GM23338 (cell line): ENCODE results near the gene C6orf47. TPM values are rescaled to one million over a fixed set of nuclear protein-coding genes. Genes with fewer than 3 reads are reported as not detected.
A peak's percentile ranks its signal among the peaks of the same experiment; 100 is the strongest.

Experiments used
- ATAC-seq: fragments of 200-7000 bp; cut with Tn5 transposase; 3 replicates; pipeline ENCODE4 v1.9.1; 2020
- DNase-seq: peaks from one replicate; pipeline ENCODE4 v3.0.0-alpha.2; 2015; ENCODE audit warnings: low spot score
- H2AFZ ChIP-seq: fragments of 200-600 bp; sonication (generic); 2 replicates; pipeline ENCODE4 v1.8.0; 2016; ENCODE audit warnings: antibody characterized with exemption, mild to moderate bottlenecking, moderate library complexity
- H3F3A ChIP-seq: fragments of 200-600 bp; sonication (generic); replicated peaks from 2 replicates; pipeline ENCODE4 v1.8.0; 2017; ENCODE audit warnings: antibody characterized with exemption, mixed run types, low read depth
- H3K27ac ChIP-seq: fragments of 200-600 bp; sonication (generic); 2 replicates; pipeline ENCODE4 v1.6.1; 2016; ENCODE audit warnings: low read depth
- H3K27me3 ChIP-seq: fragments of 200-600 bp; sonication (generic); 2 replicates; pipeline ENCODE4 v1.8.0; 2016; ENCODE audit warnings: mild to moderate bottlenecking, mixed run types, moderate library complexity; ENCODE audit not compliant: insufficient read depth
- H3K36me3 ChIP-seq: fragments of 200-600 bp; sonication (generic); 2 replicates; pipeline ENCODE4 v1.8.0; 2016; ENCODE audit warnings: mild to moderate bottlenecking; ENCODE audit not compliant: insufficient read depth
- H3K4me1 ChIP-seq: fragments of 200-600 bp; sonication (generic); 2 replicates; pipeline ENCODE4 v1.8.0; 2016; ENCODE audit warnings: mild to moderate bottlenecking, moderate library complexity; ENCODE audit not compliant: insufficient read depth
- H3K4me2 ChIP-seq: fragments of 200-600 bp; sonication (generic); 2 replicates; pipeline ENCODE4 v1.7.1; 2017; ENCODE audit warnings: mixed run types
- H3K4me3 ChIP-seq: fragments of 200-600 bp; sonication (generic); 2 replicates; pipeline ENCODE4 v1.6.1; 2016; ENCODE audit warnings: mixed run types
- H3K79me2 ChIP-seq: fragments of 200-600 bp; sonication (generic); replicated peaks from 2 replicates; pipeline ENCODE4 v1.8.0; 2017; ENCODE audit warnings: mild to moderate bottlenecking; ENCODE audit not compliant: insufficient read depth
- H3K9me2 ChIP-seq: fragments of 200-600 bp; sonication (generic); 2 replicates; pipeline ENCODE4 v1.8.0; 2017; ENCODE audit not compliant: insufficient read depth
- H4K20me1 ChIP-seq: fragments of 200-600 bp; sonication (generic); replicated peaks from 2 replicates; pipeline ENCODE4 v1.8.0; 2017; ENCODE audit warnings: mild to moderate bottlenecking; ENCODE audit not compliant: insufficient read depth
- H3K27ac Mint-ChIP-seq: 2 replicates; pipeline ENCODE4 v1.8.0; 2020; ENCODE audit warnings: inconsistent platforms, mild to moderate bottlenecking, moderate library complexity, mixed read lengths
- H3K27me3 Mint-ChIP-seq: 3 replicates; pipeline ENCODE4 v1.8.0; 2022; ENCODE audit warnings: low read depth, mild to moderate bottlenecking, moderate library complexity, mixed read lengths, inconsistent platforms; ENCODE audit not compliant: insufficient read depth, poor library complexity
- H3K36me3 Mint-ChIP-seq: 3 replicates; pipeline ENCODE4 v1.8.0; 2021; ENCODE audit warnings: low read depth, mild to moderate bottlenecking, inconsistent platforms, moderate library complexity, mixed read lengths
- H3K4me1 Mint-ChIP-seq: 3 replicates; pipeline ENCODE4 v1.8.0; 2020; ENCODE audit warnings: mild to moderate bottlenecking, inconsistent platforms, mixed read lengths
- H3K4me3 Mint-ChIP-seq: 3 replicates; pipeline ENCODE4 v1.8.0; 2021; ENCODE audit warnings: moderate library complexity, mild to moderate bottlenecking, inconsistent platforms, mixed read lengths
- H3K9me3 Mint-ChIP-seq: 3 replicates; pipeline ENCODE4 v1.8.0; 2020; ENCODE audit warnings: moderate library complexity, mild to moderate bottlenecking, inconsistent platforms, mixed read lengths
- CREB1 ChIP-seq: fragments of 250-450 bp; sonication (Bioruptor Pico); IDR thresholded peaks from 2 replicates; pipeline ENCODE4 v1.5.0; 2020; ENCODE audit warnings: low read depth, mild to moderate bottlenecking, moderate library complexity
- EZH2 ChIP-seq: fragments of 200-600 bp; sonication (generic); IDR thresholded peaks from one replicate; pipeline ENCODE4 v1.8.0; 2017; ENCODE audit warnings: antibody characterized with exemption, mild to moderate bottlenecking, low read depth; ENCODE audit not compliant: unreplicated experiment
- EZH2phosphoT487 ChIP-seq: fragments of 200-600 bp; sonication (generic); IDR thresholded peaks from one replicate; pipeline ENCODE4 v1.8.1; 2018; ENCODE audit warnings: antibody characterized with exemption; ENCODE audit not compliant: unreplicated experiment
- JUNB ChIP-seq: IDR thresholded peaks from one replicate; pipeline ENCODE4 v1.6.1; 2016; ENCODE audit warnings: antibody characterized with exemption; ENCODE audit not compliant: unreplicated experiment
- NANOG ChIP-seq: IDR thresholded peaks from 2 replicates; pipeline ENCODE4 v1.6.1; 2016; ENCODE audit warnings: antibody characterized with exemption, borderline replicate concordance
- POLR2AphosphoS5 ChIP-seq: IDR thresholded peaks from 2 replicates; pipeline ENCODE4 v1.6.1; 2016; ENCODE audit warnings: antibody characterized with exemption, low read depth
- STAT1 ChIP-seq: IDR thresholded peaks from one replicate; pipeline ENCODE4 v1.6.1; 2016; ENCODE audit warnings: antibody characterized with exemption; ENCODE audit not compliant: unreplicated experiment
- microRNA-seq: library from miRNA; unstranded; fragments of <30 nt; microRNA quantifications from one replicate; pipeline ENCODE4, GENCODE V29; 2017
- polyA plus RNA-seq: library from polyadenylated mRNA; unstranded; fragments of >200 nt; fragmentation: Nextera tagmentation; extraction: Ambion mirVana; gene quantifications from 2 replicates; pipeline ENCODE4 v1.2.1, GENCODE V29; 2016
- small RNA-seq: library from RNA; depleted of rRNA; stranded (forward); fragments of <200 nt; gene quantifications from one replicate; pipeline ENCODE3, GENCODE V24; 2014; ENCODE audit warnings: low replicate concordance
- total RNA-seq: library from RNA; depleted of rRNA; stranded (reverse); fragments of >200 nt; shearing (Covaris generic); gene quantifications from 2 replicates; pipeline ENCODE4 v1.2.3, GENCODE V29; 2014; rRNA removed
- TF ChIP-seq, protein P1 (sequence below): IDR thresholded peaks from 2 replicates; pipeline ENCODE4 v1.6.1; 2016; ENCODE audit warnings: antibody characterized with exemption
- TF ChIP-seq, protein P2 (sequence below): IDR thresholded peaks from one replicate; pipeline ENCODE4 v1.6.1; 2018; ENCODE audit warnings: antibody characterized with exemption; ENCODE audit not compliant: unreplicated experiment
- TF ChIP-seq, protein P3 (sequence below), 2 experiments: fragments of 200-600 bp in 1 of 2; sonication (generic) in 1 of 2; conservative IDR thresholded peaks; 2 replicates each; pipeline versions ENCODE4 v1.5.1 to v1.6.1; 2016 to 2017; ENCODE audit warnings: antibody characterized with exemption in 2 of 2, low read depth in 2 of 2, mild to moderate bottlenecking in 2 of 2, moderate library complexity in 1 of 2

C6orf47 gene
- total and polyA plus RNA-seq, 2 experiments from 2014 or later, result 9.4 to 12.8 TPM

DNA sequence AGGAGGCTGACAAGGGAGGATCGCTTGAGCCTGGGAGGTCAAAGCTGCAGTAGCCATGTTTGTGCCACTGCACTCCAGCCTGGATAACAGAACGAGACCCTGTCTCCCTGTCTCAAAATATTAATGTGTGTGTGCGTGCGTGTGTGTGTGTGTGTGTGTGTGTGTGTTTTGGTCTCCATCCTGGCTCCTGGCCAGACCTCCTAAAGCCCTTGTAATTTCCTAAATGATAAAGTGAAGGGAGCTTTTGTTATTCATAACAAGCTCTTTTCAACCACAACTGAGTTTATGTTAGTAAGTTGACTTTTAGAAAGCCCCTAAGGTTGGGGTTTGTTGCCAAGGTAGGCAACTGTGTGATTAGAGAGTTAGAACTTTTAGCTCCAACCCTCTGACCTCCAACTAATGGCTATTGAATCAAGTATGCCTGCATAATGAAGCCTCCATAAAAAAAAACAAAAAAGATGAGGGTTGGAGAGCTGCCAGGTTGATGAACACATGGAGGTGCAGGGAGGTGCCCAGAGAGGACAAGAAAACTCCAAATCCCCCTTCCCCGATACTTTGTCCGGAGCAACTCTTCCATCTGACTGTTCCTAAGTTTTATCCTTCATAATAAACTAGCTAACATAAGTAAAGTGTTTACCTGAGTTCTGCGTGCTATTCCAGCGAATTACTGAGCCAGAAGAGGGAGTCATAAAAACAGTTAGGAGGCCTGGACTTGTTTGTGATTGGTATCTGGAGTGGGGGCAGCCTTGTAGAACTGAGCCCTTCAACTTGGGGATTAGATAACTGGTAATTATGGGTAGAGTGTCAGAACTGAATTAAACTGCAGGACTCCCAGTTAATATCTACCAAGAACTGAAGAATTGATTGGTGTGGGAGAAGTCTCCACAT lies 50.8 kb downstream of the C6orf47 start:
- Mint-ChIP-seq H3K4me3 (no peak overlapping the region), H3K36me3 (no peaks in the 10 kb centered on the region), H3K4me1 (peaks cover 11% of the 10 kb centered on the region), H3K9me3 (no peaks in the 10 kb centered on the region), H3K27me3 (peaks cover 9% of the 10 kb centered on the region), H3K27ac (no peak overlapping the region)
- H2AFZ ChIP-seq, result peak overlapping the region; percentile 13; the same call in 1 of the 2 replicates
- H3K9me2 ChIP-seq, result no peaks in the 10 kb centered on the region
- H3K27me3 ChIP-seq, result no peaks in the 10 kb centered on the region
- no peak overlapping the region for H3K4me2 ChIP-seq
- no peaks in the 10 kb centered on the region for H3K79me2 ChIP-seq
- H3K4me1 ChIP-seq, result peaks cover 8% of the 10 kb centered on the region
- no peaks in the 10 kb centered on the region for H4K20me1 ChIP-seq
- TF ChIP-seq CREB1 (CRISPR knock-in tag) (no peak), EZH2phosphoT487 (no peak), JUNB (no peak), POLR2AphosphoS5 (no peak), EZH2 (no peak), STAT1 (no peak), NANOG (no peak)
- TF ChIP-seq, protein P1, sequence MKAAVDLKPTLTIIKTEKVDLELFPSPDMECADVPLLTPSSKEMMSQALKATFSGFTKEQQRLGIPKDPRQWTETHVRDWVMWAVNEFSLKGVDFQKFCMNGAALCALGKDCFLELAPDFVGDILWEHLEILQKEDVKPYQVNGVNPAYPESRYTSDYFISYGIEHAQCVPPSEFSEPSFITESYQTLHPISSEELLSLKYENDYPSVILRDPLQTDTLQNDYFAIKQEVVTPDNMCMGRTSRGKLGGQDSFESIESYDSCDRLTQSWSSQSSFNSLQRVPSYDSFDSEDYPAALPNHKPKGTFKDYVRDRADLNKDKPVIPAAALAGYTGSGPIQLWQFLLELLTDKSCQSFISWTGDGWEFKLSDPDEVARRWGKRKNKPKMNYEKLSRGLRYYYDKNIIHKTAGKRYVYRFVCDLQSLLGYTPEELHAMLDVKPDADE, result no peak
- TF ChIP-seq, protein P2, sequence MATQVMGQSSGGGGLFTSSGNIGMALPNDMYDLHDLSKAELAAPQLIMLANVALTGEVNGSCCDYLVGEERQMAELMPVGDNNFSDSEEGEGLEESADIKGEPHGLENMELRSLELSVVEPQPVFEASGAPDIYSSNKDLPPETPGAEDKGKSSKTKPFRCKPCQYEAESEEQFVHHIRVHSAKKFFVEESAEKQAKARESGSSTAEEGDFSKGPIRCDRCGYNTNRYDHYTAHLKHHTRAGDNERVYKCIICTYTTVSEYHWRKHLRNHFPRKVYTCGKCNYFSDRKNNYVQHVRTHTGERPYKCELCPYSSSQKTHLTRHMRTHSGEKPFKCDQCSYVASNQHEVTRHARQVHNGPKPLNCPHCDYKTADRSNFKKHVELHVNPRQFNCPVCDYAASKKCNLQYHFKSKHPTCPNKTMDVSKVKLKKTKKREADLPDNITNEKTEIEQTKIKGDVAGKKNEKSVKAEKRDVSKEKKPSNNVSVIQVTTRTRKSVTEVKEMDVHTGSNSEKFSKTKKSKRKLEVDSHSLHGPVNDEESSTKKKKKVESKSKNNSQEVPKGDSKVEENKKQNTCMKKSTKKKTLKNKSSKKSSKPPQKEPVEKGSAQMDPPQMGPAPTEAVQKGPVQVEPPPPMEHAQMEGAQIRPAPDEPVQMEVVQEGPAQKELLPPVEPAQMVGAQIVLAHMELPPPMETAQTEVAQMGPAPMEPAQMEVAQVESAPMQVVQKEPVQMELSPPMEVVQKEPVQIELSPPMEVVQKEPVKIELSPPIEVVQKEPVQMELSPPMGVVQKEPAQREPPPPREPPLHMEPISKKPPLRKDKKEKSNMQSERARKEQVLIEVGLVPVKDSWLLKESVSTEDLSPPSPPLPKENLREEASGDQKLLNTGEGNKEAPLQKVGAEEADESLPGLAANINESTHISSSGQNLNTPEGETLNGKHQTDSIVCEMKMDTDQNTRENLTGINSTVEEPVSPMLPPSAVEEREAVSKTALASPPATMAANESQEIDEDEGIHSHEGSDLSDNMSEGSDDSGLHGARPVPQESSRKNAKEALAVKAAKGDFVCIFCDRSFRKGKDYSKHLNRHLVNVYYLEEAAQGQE, result no peak
- TF ChIP-seq, protein P3, sequence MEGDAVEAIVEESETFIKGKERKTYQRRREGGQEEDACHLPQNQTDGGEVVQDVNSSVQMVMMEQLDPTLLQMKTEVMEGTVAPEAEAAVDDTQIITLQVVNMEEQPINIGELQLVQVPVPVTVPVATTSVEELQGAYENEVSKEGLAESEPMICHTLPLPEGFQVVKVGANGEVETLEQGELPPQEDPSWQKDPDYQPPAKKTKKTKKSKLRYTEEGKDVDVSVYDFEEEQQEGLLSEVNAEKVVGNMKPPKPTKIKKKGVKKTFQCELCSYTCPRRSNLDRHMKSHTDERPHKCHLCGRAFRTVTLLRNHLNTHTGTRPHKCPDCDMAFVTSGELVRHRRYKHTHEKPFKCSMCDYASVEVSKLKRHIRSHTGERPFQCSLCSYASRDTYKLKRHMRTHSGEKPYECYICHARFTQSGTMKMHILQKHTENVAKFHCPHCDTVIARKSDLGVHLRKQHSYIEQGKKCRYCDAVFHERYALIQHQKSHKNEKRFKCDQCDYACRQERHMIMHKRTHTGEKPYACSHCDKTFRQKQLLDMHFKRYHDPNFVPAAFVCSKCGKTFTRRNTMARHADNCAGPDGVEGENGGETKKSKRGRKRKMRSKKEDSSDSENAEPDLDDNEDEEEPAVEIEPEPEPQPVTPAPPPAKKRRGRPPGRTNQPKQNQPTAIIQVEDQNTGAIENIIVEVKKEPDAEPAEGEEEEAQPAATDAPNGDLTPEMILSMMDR (conservative IDR thresholded peaks at IDR 0.05; ENCODE audit: low read depth in 2 of 2), result no peak
- H3K36me3 ChIP-seq, result no peaks in the 10 kb centered on the region
- no peak for ATAC-seq
- H3K4me3 ChIP-seq, result no peak overlapping the region
- no peaks in the 10 kb centered on the region for H3F3A ChIP-seq
- no peak for DNase-seq
- H3K27ac ChIP-seq, result no peak overlapping the region

Small RNA genes lying within 50 kb of the gene (microRNA-seq; reads per million reads assigned to microRNA genes)
- gene MIR4646 (not detected), gene MIR6832 (not detected)

Small RNA genes lying within 50 kb of the gene (small RNA-seq; reads per million reads assigned to genes)
- gene MIR4646 (not detected), gene MIR6832 (not detected), gene RF00019 (not detected), gene SNORA38 (15.1 reads per million, percentile 97 among the genes with 10 or more reads in this experiment), gene UQCRHP1 (not detected)

Other genes starting within 250 kb of the C6orf47 start
Only the 30 nearest of the 37 such genes appear.
- gene MCCD1, start 131.8 kb downstream of the C6orf47 start, total RNA-seq, result not detected in 2 replicates
- not detected in 2 replicates for gene MCCD1, start 131.8 kb downstream of the C6orf47 start, polyA plus RNA-seq
- 849 and 866 TPM in 2 replicates for gene DDX39B, start 118.8 kb downstream of the C6orf47 start, total RNA-seq
- gene DDX39B, start 118.8 kb downstream of the C6orf47 start, polyA plus RNA-seq, result 341 and 357 TPM in 2 replicates
- gene ATP6V1G2, start 114.2 kb downstream of the C6orf47 start, total RNA-seq, result 1.6 and 2.4 TPM in 2 replicates
- gene ATP6V1G2, start 114.2 kb downstream of the C6orf47 start, polyA plus RNA-seq, result 2.2 and 2.7 TPM in 2 replicates
- gene NFKBIL1, start 113.2 kb downstream of the C6orf47 start, total RNA-seq, result 10.1 and 12.3 TPM in 2 replicates
- 8.4 and 9.6 TPM in 2 replicates for gene NFKBIL1, start 113.2 kb downstream of the C6orf47 start, polyA plus RNA-seq
- not detected in 2 replicates for gene LTA, start 88.5 kb downstream of the C6orf47 start, total RNA-seq
- not detected in 2 replicates for gene LTA, start 88.5 kb downstream of the C6orf47 start, polyA plus RNA-seq
- not detected in 2 replicates for gene TNF, start 85.2 kb downstream of the C6orf47 start, total RNA-seq
- 0.11 TPM in 1 of 2 replicates, not detected in the other for gene TNF, start 85.2 kb downstream of the C6orf47 start, polyA plus RNA-seq
- not detected in 2 replicates for gene LTB, start 78.4 kb downstream of the C6orf47 start, total RNA-seq
- 0.83 and 1.7 TPM in 2 replicates for gene LTB, start 78.4 kb downstream of the C6orf47 start, polyA plus RNA-seq
- gene LST1, start 74.5 kb downstream of the C6orf47 start, total RNA-seq, result not detected in 2 replicates
- 0.37 TPM in 1 of 2 replicates, not detected in the other for gene LST1, start 74.5 kb downstream of the C6orf47 start, polyA plus RNA-seq
- not detected in 2 replicates for gene NCR3, start 67.8 kb downstream of the C6orf47 start, total RNA-seq
- gene NCR3, start 67.8 kb downstream of the C6orf47 start, polyA plus RNA-seq, result not detected in 2 replicates
- gene AIF1, start 45.5 kb downstream of the C6orf47 start, total RNA-seq, result 6.2 and 13.3 TPM in 2 replicates
- gene AIF1, start 45.5 kb downstream of the C6orf47 start, polyA plus RNA-seq, result 33.7 and 36.2 TPM in 2 replicates
- gene PRRC2A, start 40.1 kb downstream of the C6orf47 start, total RNA-seq, result 223 and 273 TPM in 2 replicates
- gene PRRC2A, start 40.1 kb downstream of the C6orf47 start, polyA plus RNA-seq, result 213 and 238 TPM in 2 replicates
- gene BAG6, start 8.1 kb downstream of the C6orf47 start, total RNA-seq, result 289 and 292 TPM in 2 replicates
- 169 and 183 TPM in 2 replicates for gene BAG6, start 8.1 kb downstream of the C6orf47 start, polyA plus RNA-seq
- 1.2 and 4.2 TPM in 2 replicates for gene APOM, start 4.9 kb downstream of the C6orf47 start, total RNA-seq
- gene APOM, start 4.9 kb downstream of the C6orf47 start, polyA plus RNA-seq, result 10.0 and 10.7 TPM in 2 replicates
- gene GPANK1, start 4.2 kb upstream of the C6orf47 start, total RNA-seq, result 24.6 and 27.1 TPM in 2 replicates
- 49.2 and 54.0 TPM in 2 replicates for gene GPANK1, start 4.2 kb upstream of the C6orf47 start, polyA plus RNA-seq
- gene CSNK2B, start 5.3 kb upstream of the C6orf47 start, total RNA-seq, result 210 and 260 TPM in 2 replicates
- gene CSNK2B, start 5.3 kb upstream of the C6orf47 start, polyA plus RNA-seq, result 271 and 282 TPM in 2 replicates
- 3.8 and 7.9 TPM in 2 replicates for gene LY6G5B, start 9.2 kb upstream of the C6orf47 start, total RNA-seq
- gene LY6G5B, start 9.2 kb upstream of the C6orf47 start, polyA plus RNA-seq, result 8.4 and 8.5 TPM in 2 replicates
- 1.1 TPM in 1 of 2 replicates, not detected in the other for gene LY6G5C, start 20.3 kb upstream of the C6orf47 start, total RNA-seq
- 2.1 TPM in 2 replicates for gene LY6G5C, start 20.3 kb upstream of the C6orf47 start, polyA plus RNA-seq
- 29.7 and 37.0 TPM in 2 replicates for gene ABHD16A, start 42.5 kb upstream of the C6orf47 start, total RNA-seq
- 25.9 and 26.9 TPM in 2 replicates for gene ABHD16A, start 42.5 kb upstream of the C6orf47 start, polyA plus RNA-seq
- not detected in 2 replicates for gene LY6G6F, start 46.1 kb upstream of the C6orf47 start, total RNA-seq
- gene LY6G6F, start 46.1 kb upstream of the C6orf47 start, polyA plus RNA-seq, result not detected in 2 replicates
- not detected in 2 replicates for gene LY6G6D, start 54.6 kb upstream of the C6orf47 start, total RNA-seq
- gene LY6G6D, start 54.6 kb upstream of the C6orf47 start, polyA plus RNA-seq, result not detected in 2 replicates
- gene LY6G6C, start 61.0 kb upstream of the C6orf47 start, total RNA-seq, result not detected in 2 replicates
- 0.23 TPM in 1 of 2 replicates, not detected in the other for gene LY6G6C, start 61.0 kb upstream of the C6orf47 start, polyA plus RNA-seq
- gene MPIG6B, start 62.6 kb upstream of the C6orf47 start, total RNA-seq, result not detected in 2 replicates
- gene MPIG6B, start 62.6 kb upstream of the C6orf47 start, polyA plus RNA-seq, result 0.12 and 0.13 TPM in 2 replicates
- 58.7 and 62.2 TPM in 2 replicates for gene DDAH2, start 68.5 kb upstream of the C6orf47 start, total RNA-seq
- 65.0 and 65.1 TPM in 2 replicates for gene DDAH2, start 68.5 kb upstream of the C6orf47 start, polyA plus RNA-seq
- 226 and 269 TPM in 2 replicates for gene CLIC1, start 75.8 kb upstream of the C6orf47 start, total RNA-seq
- 269 and 296 TPM in 2 replicates for gene CLIC1, start 75.8 kb upstream of the C6orf47 start, polyA plus RNA-seq
- 23.9 and 27.2 TPM in 2 replicates for gene MSH5, start 79.2 kb upstream of the C6orf47 start, total RNA-seq
- 12.1 and 12.8 TPM in 2 replicates for gene MSH5, start 79.2 kb upstream of the C6orf47 start, polyA plus RNA-seq
- 3.9 TPM in 1 of 2 replicates, not detected in the other for gene SAPCD1, start 101.9 kb upstream of the C6orf47 start, total RNA-seq
- 4.5 and 5.0 TPM in 2 replicates for gene SAPCD1, start 101.9 kb upstream of the C6orf47 start, polyA plus RNA-seq
- gene VWA7, start 116.5 kb upstream of the C6orf47 start, total RNA-seq, result 0.07 and 0.12 TPM in 2 replicates
- gene VWA7, start 116.5 kb upstream of the C6orf47 start, polyA plus RNA-seq, result 0.36 and 0.75 TPM in 2 replicates
- 137 and 153 TPM in 2 replicates for gene VARS1, start 135.0 kb upstream of the C6orf47 start, total RNA-seq
- gene VARS1, start 135.0 kb upstream of the C6orf47 start, polyA plus RNA-seq, result 66.0 and 71.2 TPM in 2 replicates
- 93.5 and 106 TPM in 2 replicates for gene LSM2, start 146.2 kb upstream of the C6orf47 start, total RNA-seq
- gene LSM2, start 146.2 kb upstream of the C6orf47 start, polyA plus RNA-seq, result 140 and 143 TPM in 2 replicates
- gene HSPA1L, start 154.5 kb upstream of the C6orf47 start, total RNA-seq, result 0.50 and 0.83 TPM in 2 replicates
- gene HSPA1L, start 154.5 kb upstream of the C6orf47 start, polyA plus RNA-seq, result 0.44 and 0.49 TPM in 2 replicates